ENCODE measurements around the gene TET2.
A peak's percentile ranks its signal among the peaks of the same experiment; 100 is the strongest.

TET2 gene

GRCh38 chr4:105140684-105141490 is 5.8 kb upstream of the TET2 start:
- no peak for DNase-seq

- no peak for DNase-seq
Measured at GRCh38 chr4:105145156-105145902, 1.3 kb upstream of the TET2 start.

- no peak for DNase-seq
Measured at GRCh38 chr4:105145903-105146275, 787 bp upstream of the TET2 start.

DNA sequence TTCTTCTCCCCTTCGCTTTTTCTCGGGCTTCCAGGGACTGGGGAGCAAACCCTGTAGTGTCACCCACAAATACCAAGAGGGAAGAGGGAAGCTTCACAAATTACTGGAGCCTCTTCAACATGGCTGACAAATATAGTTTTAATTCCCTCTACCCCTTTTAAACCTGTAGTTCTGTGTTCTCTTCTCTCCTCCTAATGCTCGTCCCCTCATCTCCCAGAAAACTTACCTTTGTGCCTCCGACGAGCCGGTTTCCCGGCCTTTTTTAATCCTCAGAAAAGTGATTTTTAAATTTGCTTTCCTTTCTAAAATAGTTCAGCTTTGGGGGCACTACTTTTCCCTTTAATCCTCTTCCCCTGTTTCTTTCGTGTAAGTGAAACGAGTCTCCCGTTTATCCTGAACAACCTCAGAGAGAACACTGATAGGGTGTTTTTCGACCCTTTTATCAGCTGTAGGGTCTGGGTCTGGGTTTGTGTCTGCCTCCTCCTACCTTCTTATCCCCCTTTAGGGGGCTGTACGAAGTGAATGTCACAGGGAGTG is 408 bp downstream of the TET2 start:
- no peak for DNase-seq

GRCh38 chr4:105147553-105148161 is 981 bp downstream of the TET2 start:
- peak; percentile 76 for DNase-seq

GRCh38 chr4:105148356-105148755 is 1.7 kb downstream of the TET2 start:
- no peak for DNase-seq

GRCh38 chr4:105148776-105149175 is 2.1 kb downstream of the TET2 start:
- no peak for DNase-seq

GRCh38 chr4:105149771-105150170 is 3.1 kb downstream of the TET2 start:
- DNase-seq: no peak

GRCh38 chr4:105150503-105150902 is 3.8 kb downstream of the TET2 start:
- DNase-seq: no peak

- no peak for DNase-seq
Measured at GRCh38 chr4:105153749-105154148, 7.1 kb downstream of the TET2 start.

- no peak for DNase-seq
Measured at GRCh38 chr4:105154576-105154975, 7.9 kb downstream of the TET2 start.

GRCh38 chr4:105155426-105155825 is 8.8 kb downstream of the TET2 start:
- no peak for DNase-seq

GRCh38 chr4:105158837-105159236 is 12.2 kb downstream of the TET2 start:
- DNase-seq: no peak

DNA sequence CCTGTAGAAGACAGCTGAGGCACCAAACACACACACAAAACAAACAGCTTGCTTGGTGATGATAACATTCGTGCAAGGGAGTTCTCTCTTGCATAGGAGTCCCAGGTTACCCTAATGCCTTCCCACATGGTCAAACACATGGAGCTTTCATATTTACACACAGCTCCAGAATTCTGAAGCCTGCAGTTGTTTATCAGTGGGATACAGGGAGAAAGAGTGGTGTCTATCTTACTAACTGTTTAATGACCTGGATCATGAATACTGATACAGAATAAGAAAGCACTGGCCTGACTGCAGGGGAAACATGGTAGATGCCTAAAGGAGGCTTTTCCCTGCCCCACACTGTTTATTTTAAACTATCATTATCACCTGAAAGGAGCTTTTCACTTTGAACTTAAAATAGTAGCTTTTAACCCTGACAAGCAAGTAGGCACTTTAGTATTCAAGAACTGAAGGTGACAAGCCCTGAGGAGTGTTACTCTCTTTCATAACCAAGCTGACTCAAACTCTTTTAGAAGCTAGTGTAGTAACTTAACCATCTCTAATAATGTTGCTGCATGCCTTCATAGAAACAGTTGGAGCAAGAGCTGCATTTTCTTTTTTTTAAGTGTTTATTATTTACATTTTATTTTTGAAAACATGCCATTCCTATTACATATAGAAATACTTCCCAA is 15.6 kb downstream of the TET2 start:
- no peak for DNase-seq

- DNase-seq: no peak
Measured at GRCh38 chr4:105164548-105164947, 17.9 kb downstream of the TET2 start.

GRCh38 chr4:105166066-105166465 is 19.4 kb downstream of the TET2 start:
- DNase-seq: no peak

DNA sequence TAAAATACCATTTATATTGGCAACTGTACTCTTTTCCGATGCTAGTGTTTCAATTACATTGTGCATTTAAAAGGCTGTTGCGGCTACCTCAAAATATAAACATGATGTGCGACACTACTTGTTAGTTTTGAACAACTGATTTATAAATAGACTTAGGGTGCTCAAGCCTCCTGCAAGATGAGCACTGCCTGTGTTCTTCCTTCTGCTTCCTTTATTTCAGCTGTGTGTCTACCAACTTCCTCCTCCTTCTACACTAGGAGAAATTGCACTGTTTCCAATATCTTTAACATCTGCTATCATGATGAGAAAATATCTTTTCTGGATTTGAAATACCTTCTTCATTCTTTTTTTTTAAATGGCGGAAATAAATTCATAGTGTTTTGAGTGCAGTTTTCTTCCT is 24.0 kb downstream of the TET2 start:
- no peak for DNase-seq

DNA sequence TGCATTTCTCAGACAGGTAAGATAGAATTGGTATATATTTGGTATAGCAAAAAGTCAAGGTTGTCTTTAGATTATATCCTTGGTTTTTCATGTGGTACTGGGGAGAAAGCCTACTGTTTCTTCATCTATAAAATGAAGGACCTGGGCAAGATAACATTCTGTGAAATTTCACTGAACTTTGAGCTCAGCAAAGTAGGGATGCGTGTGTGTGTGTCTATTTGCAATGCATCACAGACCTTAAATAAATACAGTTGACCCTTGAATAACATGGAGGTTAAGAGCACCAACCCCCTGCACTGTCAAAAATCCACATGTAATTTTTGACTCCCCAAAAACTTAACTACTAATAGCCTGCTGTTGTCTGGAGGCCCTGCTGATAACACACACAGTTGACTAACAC is 25.2 kb downstream of the TET2 start:
- DNase-seq: no peak

GRCh38 chr4:105174098-105174497 is 27.4 kb downstream of the TET2 start:
- DNase-seq: no peak

DNA sequence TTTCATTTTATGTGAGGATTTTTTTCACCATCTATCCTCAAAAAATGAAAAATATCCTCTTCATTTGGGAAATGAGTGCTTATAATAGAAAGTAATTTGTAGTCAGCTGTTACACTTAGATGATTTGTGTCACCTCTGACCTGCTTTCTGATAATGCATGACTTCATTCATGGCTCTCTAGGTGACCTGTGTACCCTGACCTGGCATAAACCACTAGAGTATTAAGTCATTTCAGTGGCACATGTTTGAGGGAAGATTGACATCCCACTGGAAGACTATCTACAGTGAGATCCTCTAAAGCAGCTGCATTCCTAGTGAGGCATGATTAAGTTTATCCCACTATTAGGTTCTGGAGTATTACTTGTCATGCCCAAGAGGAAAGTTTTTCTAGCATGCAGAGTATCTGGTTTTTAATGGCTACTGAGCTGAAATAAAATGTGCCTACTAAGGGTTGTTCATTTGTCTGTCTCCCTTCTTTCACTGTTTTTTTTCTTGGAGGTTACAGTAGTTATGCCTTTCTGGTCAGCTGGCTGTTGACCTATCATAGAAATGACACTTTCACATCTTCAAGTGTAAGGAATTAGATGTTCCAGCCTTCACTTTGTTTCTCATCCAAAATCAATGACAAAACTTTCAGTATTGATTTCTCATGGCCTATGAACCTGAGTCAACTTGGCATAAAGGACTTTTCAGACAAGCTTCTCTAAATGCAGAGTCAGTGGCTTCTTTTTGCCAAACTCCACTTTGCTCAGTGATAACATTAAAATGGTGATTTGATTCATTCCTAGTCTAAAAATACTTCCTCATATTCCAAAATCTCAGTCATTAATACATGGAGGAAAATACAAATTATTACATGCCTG is 33.1 kb downstream of the TET2 start:
- no peak for DNase-seq

- no peak for DNase-seq
Measured at GRCh38 chr4:105181259-105181658, 34.6 kb downstream of the TET2 start.

GRCh38 chr4:105182211-105182610 is 35.5 kb downstream of the TET2 start:
- DNase-seq: no peak

Measured in right kidney (tissue), 1 donor.